Measurements from ENCODE around the gene DDX1.

- TF ChIP-seq, protein P1, sequence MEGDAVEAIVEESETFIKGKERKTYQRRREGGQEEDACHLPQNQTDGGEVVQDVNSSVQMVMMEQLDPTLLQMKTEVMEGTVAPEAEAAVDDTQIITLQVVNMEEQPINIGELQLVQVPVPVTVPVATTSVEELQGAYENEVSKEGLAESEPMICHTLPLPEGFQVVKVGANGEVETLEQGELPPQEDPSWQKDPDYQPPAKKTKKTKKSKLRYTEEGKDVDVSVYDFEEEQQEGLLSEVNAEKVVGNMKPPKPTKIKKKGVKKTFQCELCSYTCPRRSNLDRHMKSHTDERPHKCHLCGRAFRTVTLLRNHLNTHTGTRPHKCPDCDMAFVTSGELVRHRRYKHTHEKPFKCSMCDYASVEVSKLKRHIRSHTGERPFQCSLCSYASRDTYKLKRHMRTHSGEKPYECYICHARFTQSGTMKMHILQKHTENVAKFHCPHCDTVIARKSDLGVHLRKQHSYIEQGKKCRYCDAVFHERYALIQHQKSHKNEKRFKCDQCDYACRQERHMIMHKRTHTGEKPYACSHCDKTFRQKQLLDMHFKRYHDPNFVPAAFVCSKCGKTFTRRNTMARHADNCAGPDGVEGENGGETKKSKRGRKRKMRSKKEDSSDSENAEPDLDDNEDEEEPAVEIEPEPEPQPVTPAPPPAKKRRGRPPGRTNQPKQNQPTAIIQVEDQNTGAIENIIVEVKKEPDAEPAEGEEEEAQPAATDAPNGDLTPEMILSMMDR (IDR thresholded peaks at IDR 0.05) = no peak
- TF ChIP-seq POLR2A (IDR thresholded peaks at IDR 0.05) (no peak), POLR2AphosphoS5 (IDR thresholded peaks at IDR 0.05) (no peak)
Measured at GRCh38 chr2:15661295-15661569, 69.6 kb downstream of the DDX1 start.

All from breast epithelium (tissue), 3 donors.